ENCODE measurements around the gene PCDHB12. TPM values are rescaled to one million over a fixed set of nuclear protein-coding genes. Genes with fewer than 3 reads are reported as not detected.
"Not testable (repeated sequence)": the region's sequence is repeated elsewhere in the genome, so short reads cannot be mapped to it uniquely, and the experiment has no call there.

PCDHB12 gene
- polyA plus RNA-seq, 3 donors, result not detected

DNA sequence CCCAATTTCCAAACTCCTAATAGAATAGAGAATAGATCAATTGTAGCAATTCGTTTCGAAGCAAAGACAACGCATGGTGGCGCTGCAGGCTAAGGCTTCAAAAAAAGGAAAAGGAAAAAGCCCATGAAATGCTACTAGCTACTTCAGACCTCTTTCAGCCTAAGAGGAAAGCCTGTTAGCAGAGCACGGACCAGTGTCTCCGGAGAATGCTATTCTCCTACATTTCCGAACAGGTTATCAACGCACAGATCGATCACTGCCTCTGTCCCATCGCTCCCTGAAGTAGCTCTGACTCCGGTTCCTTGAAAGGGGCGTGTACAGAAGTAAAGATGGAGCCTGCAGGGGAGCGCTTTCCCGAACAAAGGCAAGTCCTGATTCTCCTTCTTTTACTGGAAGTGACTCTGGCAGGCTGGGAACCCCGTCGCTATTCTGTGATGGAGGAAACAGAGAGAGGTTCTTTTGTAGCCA is 36.8 kb downstream of the PCDHB12 start, which contains the start of gene PCDHB15:
Gene PCDHB15, plus strand, starts transcription at position 146 of the 468 bp plus-strand sequence. Its CDS starts 184 bp downstream, at position 330.
- no peak within 1 kb of the TSS for H3K27ac Mint-ChIP-seq
- no peak within 1 kb of the TSS for H3K4me2 ChIP-seq (replicated peaks; ENCODE audit: extremely low read depth, low read length, poor library complexity, severe bottlenecking)
- intact Hi-C loops (cut with micrococcal nuclease), result no loop called here

DNA sequence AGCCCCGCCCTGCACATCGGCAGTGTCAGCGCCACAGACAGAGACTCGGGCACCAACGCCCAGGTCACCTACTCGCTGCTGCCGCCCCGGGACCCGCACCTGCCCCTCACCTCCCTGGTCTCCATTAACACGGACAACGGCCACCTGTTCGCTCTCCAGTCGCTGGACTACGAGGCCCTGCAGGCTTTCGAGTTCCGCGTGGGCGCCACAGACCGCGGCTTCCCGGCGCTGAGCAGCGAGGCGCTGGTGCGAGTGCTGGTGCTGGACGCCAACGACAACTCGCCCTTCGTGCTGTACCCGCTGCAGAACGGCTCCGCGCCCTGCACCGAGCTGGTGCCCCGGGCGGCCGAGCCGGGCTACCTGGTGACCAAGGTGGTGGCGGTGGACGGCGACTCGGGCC is 38.5 kb downstream of the PCDHB12 start:
- H3K9ac ChIP-seq (ENCODE audit: insufficient read depth, low read length, poor library complexity, severe bottlenecking); DNase-seq; H3K27ac ChIP-seq (ENCODE audit: low read depth in 1 of 2, low read length in 2 of 2); H3K4me3 Mint-ChIP-seq; H4K20me1 ChIP-seq (ENCODE audit: insufficient read depth, low read length); H3K4me3 ChIP-seq (replicated peaks in 1 of 3; ENCODE audit: low read depth in 2 of 3, low read length in 3 of 3); H3K27me3 ChIP-seq (ENCODE audit: control insufficient read depth in 2 of 2, insufficient read depth in 2 of 2, low read length in 2 of 2); H3K36me3 ChIP-seq (replicated peaks in 1 of 2; ENCODE audit: control insufficient read depth in 1 of 2, insufficient read depth in 2 of 2, low read length in 2 of 2); H3K4me1 ChIP-seq (ENCODE audit: control insufficient read depth in 1 of 2, insufficient read depth in 2 of 2, low read length in 2 of 2); intact Hi-C loops (cut with micrococcal nuclease); H3K4me1 Mint-ChIP-seq; H3K27ac Mint-ChIP-seq; H3K36me3 Mint-ChIP-seq; H3K4me2 ChIP-seq (replicated peaks; ENCODE audit: extremely low read depth, low read length, poor library complexity, severe bottlenecking); H2AFZ ChIP-seq (ENCODE audit: insufficient read depth, low read depth, low read length, poor library complexity, severe bottlenecking); H3K79me2 ChIP-seq (ENCODE audit: insufficient read depth, low read length): not testable (repeated sequence)
- peaks cover 42 to 82% (median 71%) of the 10 kb centered on the region in 7 donors for H3K9me3 Mint-ChIP-seq
- H3K9me3 ChIP-seq (replicated peaks in 1 of 2; ENCODE audit: control insufficient read depth in 1 of 2, insufficient read depth in 1 of 2, low read length in 2 of 2), result peaks cover 50 to 89% of the 10 kb centered on the region in 2 donors
- H3K27me3 Mint-ChIP-seq (ENCODE audit: low read depth in 3 of 3), result peaks cover 0 to 17% (median 9%) of the 10 kb centered on the region in 3 donors
- 50% methylated on average over 18 of the region's 42 CpGs for WGBS (ENCODE audit: insufficient coverage)

More for the DNA sequence above, 36.8 kb downstream of the PCDHB12 start, which contains the start of gene PCDHB15:
- H3K9me3 Mint-ChIP-seq, result peaks cover 47 to 84% (median 79%) of the 10 kb centered on the region in 7 donors
- TF ChIP-seq, protein P1, sequence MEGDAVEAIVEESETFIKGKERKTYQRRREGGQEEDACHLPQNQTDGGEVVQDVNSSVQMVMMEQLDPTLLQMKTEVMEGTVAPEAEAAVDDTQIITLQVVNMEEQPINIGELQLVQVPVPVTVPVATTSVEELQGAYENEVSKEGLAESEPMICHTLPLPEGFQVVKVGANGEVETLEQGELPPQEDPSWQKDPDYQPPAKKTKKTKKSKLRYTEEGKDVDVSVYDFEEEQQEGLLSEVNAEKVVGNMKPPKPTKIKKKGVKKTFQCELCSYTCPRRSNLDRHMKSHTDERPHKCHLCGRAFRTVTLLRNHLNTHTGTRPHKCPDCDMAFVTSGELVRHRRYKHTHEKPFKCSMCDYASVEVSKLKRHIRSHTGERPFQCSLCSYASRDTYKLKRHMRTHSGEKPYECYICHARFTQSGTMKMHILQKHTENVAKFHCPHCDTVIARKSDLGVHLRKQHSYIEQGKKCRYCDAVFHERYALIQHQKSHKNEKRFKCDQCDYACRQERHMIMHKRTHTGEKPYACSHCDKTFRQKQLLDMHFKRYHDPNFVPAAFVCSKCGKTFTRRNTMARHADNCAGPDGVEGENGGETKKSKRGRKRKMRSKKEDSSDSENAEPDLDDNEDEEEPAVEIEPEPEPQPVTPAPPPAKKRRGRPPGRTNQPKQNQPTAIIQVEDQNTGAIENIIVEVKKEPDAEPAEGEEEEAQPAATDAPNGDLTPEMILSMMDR (IDR thresholded peaks at IDR 0.05), result no peak
- Histone ChIP-seq H3K9ac (ENCODE audit: insufficient read depth, low read length, poor library complexity, severe bottlenecking) (no peak within 1 kb of the TSS), H3K4me1 (ENCODE audit: control insufficient read depth in 1 of 2, insufficient read depth in 2 of 2, low read length in 2 of 2) (no peaks in the 10 kb centered on the region), H3K79me2 (ENCODE audit: insufficient read depth, low read length) (no peaks in the 10 kb centered on the region), H2AFZ (ENCODE audit: insufficient read depth, low read depth, low read length, poor library complexity, severe bottlenecking) (no peak within 1 kb of the TSS), H3K27me3 (ENCODE audit: control insufficient read depth in 2 of 2, insufficient read depth in 2 of 2, low read length in 2 of 2) (peaks cover under 1 to 9% of the 10 kb centered on the region in 2 donors), H4K20me1 (ENCODE audit: insufficient read depth, low read length) (no peaks in the 10 kb centered on the region), H3K36me3 (replicated peaks in 1 of 2; ENCODE audit: control insufficient read depth in 1 of 2, insufficient read depth in 2 of 2, low read length in 2 of 2) (no peaks in the 10 kb centered on the region), H3K27ac (ENCODE audit: low read depth in 1 of 2, low read length in 2 of 2) (no peak within 1 kb of the TSS), H3K4me3 (replicated peaks in 1 of 3; ENCODE audit: low read depth in 2 of 3, low read length in 3 of 3) (no peak within 1 kb of the TSS), H3K9me3 (replicated peaks in 1 of 2; ENCODE audit: control insufficient read depth in 1 of 2, insufficient read depth in 1 of 2, low read length in 2 of 2) (peaks cover 60 to 89% of the 10 kb centered on the region in 2 donors)
- no peaks in the 10 kb centered on the region for H3K4me1 Mint-ChIP-seq
- no peak for DNase-seq
- no peak within 1 kb of the TSS for H3K4me3 Mint-ChIP-seq
- no peaks in the 10 kb centered on the region for H3K36me3 Mint-ChIP-seq
- peaks cover 3 to 26% (median 18%) of the 10 kb centered on the region in 3 donors for H3K27me3 Mint-ChIP-seq (ENCODE audit: low read depth in 3 of 3)
- WGBS (ENCODE audit: insufficient coverage), result 11% methylated on average over 12 of the region's 16 CpGs

- 61% methylated on average over 29 of the region's 34 CpGs for WGBS (ENCODE audit: insufficient coverage)
- H3K4me3 Mint-ChIP-seq; H3K4me3 ChIP-seq (replicated peaks in 1 of 3; ENCODE audit: low read depth in 2 of 3, low read length in 3 of 3); H3K79me2 ChIP-seq (ENCODE audit: insufficient read depth, low read length); H3K36me3 ChIP-seq (replicated peaks in 1 of 2; ENCODE audit: control insufficient read depth in 1 of 2, insufficient read depth in 2 of 2, low read length in 2 of 2); H3K4me1 Mint-ChIP-seq; H4K20me1 ChIP-seq (ENCODE audit: insufficient read depth, low read length); H3K27ac Mint-ChIP-seq; H3K27me3 ChIP-seq (ENCODE audit: control insufficient read depth in 2 of 2, insufficient read depth in 2 of 2, low read length in 2 of 2); H2AFZ ChIP-seq (ENCODE audit: insufficient read depth, low read depth, low read length, poor library complexity, severe bottlenecking); H3K36me3 Mint-ChIP-seq; DNase-seq; H3K4me2 ChIP-seq (replicated peaks; ENCODE audit: extremely low read depth, low read length, poor library complexity, severe bottlenecking); H3K27ac ChIP-seq (ENCODE audit: low read depth in 1 of 2, low read length in 2 of 2); H3K4me1 ChIP-seq (ENCODE audit: control insufficient read depth in 1 of 2, insufficient read depth in 2 of 2, low read length in 2 of 2); intact Hi-C loops (cut with micrococcal nuclease); H3K9ac ChIP-seq (ENCODE audit: insufficient read depth, low read length, poor library complexity, severe bottlenecking): not testable (repeated sequence)
- peaks cover 48 to 88% of the 10 kb centered on the region in 2 donors for H3K9me3 ChIP-seq (replicated peaks in 1 of 2; ENCODE audit: control insufficient read depth in 1 of 2, insufficient read depth in 1 of 2, low read length in 2 of 2)
- H3K27me3 Mint-ChIP-seq (ENCODE audit: low read depth in 3 of 3), result peaks cover 0 to 15% (median 9%) of the 10 kb centered on the region in 3 donors
- H3K9me3 Mint-ChIP-seq, result peaks cover 41 to 79% (median 68%) of the 10 kb centered on the region in 7 donors
These were observed 38.9 kb downstream of the PCDHB12 start for GRCh38 chr5:141247434-141247833.

All from CD14-positive monocyte (primary cell).